Measurements from ENCODE around the gene PAQR5.
"Not testable (repeated sequence)": the region's sequence is repeated elsewhere in the genome, so short reads cannot be mapped to it uniquely, and the experiment has no call there.

Gene PAQR5

DNA sequence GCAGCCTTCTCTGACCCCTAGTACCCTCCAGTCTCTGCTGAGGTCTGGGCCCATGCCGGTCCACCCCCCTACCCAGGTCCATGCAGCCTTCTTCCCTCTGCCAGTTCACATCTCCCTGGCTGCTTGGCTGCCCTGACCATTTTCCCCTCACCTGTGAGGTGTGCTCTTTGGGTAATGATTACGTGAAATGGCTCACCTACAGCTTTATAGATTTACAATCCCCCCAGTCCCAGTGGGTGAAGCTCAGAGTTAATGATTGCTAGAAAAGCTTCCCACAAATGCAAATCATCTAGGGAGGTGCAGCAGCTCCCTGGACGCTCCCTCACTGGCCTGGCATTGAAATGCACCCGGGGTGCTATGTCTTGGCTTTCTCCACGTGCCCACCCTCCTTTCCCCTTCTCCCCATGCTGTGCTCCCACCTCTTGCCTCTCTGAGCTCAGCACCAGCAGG is 18.7 kb downstream of the PAQR5 start:
- DNase-seq = no peak

DNA sequence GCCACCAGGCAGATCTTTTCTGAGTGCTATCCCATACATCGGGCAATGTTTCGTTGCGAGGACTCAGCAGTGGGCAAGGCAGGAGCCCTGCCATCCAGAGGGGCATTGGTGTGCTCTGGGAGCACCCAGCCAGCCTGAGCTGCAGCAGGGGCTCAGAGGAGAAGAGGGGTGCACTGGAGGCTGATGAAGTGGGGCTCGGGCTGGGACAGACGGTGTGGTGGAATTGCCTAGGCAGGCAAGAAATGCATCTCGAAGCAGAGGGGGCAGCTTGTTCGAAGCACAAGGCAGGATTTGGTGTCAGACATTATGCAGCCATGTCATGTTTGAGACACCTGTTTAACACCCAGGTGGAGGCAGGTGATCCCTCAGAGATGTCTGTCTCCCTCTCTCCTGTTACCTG is 19.3 kb downstream of the PAQR5 start:
- no peak for DNase-seq

DNA sequence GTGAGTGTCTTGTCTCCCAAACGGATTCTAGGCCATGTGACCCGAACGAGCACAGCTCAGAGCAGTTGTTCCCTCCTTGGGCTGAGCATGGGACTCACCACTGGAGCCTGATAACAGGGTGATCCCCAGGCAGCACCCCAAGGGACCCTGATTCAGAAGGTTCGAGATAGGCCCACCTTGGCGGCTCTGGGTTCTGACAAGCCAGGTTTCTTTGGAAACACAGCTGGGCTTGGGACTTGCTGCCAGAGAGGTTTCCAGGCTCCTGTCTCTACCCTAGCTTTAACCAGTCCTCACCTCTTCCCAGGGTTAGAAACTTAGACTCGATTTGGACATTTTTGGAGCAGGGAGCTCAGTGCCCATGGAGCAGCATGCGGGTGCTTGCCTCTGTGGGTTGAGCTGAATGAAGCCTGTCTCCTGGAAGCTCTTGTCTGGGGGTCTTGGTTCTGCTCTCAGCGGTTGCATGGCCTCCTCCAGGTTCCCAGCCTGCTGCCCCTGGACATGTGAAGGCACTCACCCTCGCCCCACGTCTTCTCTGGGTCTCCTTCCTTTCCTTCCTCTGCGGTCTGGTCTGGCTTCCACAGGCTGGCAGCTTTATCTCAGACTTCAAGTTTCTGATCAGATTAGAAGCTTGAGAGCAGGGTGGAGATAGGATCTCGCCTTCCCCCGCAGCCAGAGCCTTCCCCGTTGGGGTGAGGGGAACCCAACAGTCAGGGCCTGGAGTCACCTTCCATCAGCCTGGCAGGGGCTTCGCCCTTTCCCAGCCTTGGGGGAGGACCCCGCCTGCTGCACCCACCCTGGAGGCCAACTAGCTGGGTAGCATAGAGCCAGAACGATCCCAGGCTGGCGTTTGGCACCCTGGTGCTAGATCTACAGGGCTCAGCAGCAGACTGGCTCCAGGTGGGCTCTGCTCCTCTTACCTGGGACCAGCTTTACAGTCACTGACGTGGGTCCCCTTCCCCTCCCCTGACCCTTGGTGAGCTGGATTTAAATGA is 21.0 kb downstream of the PAQR5 start:
- DNase-seq = no peak

DNA sequence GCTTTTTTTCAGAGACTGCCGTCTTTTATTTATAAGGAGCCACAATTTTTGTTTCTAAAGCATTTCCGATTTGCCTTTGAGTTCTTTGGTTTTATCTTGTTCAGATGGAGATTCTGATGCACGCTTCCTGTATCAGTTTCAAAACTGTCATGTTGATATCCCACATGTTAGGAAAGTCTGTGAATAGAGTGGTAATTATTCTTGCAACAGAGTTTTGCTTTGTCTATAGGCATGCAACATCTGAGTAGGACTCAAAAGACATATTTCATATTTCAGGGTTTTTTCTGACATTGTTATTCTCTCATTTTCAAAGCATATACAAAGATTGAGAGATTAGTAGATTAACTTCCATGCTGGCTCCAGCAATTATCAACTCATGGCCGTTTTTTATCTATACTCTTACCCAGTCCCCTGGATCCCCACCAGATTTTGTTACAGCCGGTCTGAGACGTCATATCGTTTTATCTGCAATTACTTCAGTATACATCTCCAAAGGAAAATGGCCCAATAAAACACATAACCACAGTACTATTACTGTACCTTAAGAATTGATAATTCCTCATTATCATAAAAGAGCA is 22.4 kb downstream of the PAQR5 start:
- DNase-seq = no peak

DNA sequence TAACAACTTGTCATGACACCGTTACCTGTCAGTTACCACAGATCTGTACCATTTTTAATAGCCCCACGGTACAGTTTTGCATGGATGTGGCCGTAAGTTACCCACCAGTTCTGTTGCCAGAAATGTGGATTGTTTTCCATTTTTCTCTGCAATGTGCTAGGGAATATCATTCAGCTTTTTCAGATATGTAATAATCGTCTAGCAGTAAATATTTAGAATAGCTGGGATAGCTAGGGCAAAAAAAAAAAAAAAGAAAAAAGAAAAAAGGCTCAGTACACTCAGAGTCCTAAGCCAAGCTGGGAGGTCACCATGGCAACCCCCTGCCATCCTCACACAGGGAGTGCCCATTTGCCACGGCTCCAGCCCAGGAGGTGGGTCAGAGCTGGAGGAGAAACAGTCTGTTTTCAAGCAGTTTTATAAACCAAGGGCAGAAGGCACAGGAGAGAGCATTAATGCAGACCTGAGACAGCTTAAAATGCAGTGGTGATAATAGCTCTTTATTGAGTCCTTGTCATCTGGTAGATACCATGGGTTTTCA is 25.2 kb downstream of the PAQR5 start:
- no peak for DNase-seq

DNA sequence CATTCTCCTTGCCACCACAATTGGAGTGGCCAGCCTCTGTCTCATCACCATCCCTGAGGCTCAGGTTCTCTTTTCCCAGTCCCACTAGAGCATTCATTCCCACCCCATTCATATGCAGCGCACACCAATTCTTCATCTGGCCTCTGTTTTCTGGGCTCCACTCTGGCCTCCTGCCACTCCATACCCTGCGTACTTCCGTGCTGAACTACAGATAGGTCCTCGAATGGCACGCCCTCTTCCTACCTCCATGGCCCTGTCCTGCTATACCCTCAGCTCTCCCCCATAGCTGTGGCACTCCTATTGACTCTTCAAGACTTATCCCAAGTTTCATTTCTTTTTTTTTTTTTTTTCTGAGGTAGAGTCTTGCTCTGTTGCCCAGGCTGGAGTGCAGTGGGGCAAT is 25.9 kb downstream of the PAQR5 start:
- DNase-seq = no peak

DNA sequence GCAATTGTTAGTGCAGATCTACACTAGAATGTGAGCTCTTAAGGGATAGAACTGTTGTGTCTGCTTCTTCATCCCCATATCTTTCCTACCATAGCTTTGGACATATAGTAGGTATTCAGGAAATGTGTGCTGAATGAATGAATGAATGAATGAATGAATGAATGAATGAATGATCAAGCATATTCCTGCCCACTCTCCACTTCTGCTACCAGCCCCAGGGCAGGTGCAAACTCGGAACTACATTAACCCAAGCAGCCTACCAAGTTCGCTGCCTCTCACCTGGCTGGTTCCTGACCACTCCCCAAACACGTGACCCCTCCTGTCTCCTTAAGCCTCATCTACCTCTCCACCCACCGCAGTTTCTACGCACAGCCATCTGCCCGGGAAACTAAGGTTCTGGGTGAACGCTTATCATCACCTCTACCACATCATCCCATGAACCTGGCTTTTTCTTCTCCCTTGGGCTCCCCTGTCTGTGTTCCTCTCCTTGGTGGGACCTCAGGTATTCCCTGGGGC is 26.8 kb downstream of the PAQR5 start:
- DNase-seq = no peak

DNA sequence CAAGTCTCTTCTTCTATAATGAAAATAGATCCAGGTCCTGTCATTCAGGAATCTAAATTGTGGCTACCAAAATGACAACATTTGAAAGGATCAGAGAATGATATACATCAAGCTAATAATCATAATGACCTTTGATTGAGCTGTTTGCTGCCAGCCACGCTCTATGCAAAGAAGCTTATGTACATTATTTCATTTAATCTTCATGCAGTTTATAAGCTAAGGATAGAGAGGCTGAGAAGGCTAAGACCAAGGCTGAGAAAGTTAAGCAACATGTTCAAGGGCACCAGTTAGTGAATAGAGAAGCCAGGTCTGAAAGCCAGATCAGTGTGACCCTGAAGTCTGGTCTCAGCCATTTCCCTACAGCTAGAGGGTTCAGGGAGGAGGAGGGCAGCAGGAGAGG is 29.4 kb downstream of the PAQR5 start:
- DNase-seq = no peak

DNA sequence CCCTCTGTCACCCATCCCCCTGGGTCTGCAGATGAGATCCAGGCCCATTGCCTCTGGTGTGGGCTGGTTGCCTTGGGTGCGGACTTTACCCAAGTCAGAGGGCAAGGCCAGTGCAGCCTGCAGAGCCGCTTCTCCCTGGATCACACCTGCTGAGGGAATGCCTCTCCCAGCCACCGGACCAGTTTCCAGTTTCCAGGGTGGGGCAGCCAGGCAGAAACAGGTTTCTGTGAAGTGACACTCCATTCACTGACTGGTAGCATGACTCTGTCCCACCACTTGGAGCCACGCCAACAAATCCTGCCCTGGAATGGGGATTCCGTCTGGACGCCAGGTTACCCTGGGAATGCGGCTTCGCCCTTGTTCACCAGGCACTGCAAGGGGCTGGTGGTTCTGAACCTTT is 30.0 kb downstream of the PAQR5 start:
- DNase-seq = no peak

DNA sequence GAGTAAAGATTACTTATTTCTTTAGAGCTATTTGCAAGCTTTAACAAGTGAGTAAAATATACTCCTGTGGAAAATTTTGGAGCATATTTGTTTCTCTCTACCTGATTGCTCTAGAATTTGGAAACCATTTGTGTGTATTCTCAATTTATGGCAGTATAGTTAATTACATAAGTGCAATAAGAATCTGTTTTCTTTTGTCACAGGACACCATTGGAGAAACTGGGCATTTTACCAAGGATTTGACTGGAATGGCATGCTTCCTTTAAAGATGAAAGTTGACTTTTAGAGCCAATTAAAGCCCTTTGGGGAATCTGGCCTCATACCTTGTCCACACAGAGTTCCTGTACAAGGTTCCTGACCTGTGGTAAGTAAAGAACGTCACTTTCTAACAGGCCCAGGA is 38.4 kb downstream of the PAQR5 start:
- no peak for DNase-seq

DNA sequence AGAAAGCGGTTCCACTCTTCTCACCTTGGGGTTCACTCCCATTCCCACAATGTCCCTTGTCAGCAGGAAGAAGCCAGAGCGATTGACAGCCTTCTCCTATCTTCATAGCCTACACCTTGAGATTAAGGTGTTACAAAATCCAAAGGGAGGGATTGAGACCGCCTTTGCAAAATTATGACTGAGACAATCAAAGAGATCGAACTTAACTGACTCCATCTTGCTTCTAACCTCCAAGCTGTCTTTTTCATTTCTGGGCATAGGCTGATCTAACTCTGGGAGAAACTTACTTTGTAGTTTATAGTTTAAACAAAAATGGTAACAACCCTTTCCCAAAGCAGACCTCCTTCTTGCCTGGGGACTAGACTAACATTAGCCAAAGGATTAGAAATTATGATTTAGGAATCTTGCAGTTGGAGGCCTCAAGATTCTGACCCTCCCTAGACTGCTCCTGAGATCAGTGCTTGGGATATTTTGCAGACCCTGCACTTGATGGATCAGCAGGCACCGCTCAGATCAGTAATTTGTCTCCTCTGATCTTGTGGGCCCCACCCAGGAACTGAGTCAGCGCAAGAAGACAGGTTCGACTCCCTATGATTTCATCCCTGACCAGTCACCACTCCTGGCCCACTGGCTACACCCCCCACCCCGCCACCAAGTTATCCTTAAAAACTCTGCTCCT is 40.0 kb downstream of the PAQR5 start:
- no peak for DNase-seq

DNA sequence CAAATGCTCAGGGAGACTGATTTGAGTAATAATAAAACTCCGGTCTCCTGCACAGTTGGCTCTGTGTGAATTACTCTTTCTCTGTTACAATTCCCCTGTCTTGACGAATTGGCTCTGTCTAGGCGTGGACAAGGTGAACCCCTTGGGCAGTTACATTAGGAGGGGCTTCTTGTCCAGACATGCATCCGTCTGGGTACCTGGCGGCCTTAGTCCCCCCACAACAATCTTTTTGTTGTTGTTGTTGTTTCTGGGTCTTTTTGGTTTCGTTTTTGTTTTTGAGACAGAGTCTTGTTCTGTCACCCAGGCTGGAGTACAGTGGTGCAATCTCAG is 40.5 kb downstream of the PAQR5 start:
- not testable (repeated sequence) for DNase-seq

DNA sequence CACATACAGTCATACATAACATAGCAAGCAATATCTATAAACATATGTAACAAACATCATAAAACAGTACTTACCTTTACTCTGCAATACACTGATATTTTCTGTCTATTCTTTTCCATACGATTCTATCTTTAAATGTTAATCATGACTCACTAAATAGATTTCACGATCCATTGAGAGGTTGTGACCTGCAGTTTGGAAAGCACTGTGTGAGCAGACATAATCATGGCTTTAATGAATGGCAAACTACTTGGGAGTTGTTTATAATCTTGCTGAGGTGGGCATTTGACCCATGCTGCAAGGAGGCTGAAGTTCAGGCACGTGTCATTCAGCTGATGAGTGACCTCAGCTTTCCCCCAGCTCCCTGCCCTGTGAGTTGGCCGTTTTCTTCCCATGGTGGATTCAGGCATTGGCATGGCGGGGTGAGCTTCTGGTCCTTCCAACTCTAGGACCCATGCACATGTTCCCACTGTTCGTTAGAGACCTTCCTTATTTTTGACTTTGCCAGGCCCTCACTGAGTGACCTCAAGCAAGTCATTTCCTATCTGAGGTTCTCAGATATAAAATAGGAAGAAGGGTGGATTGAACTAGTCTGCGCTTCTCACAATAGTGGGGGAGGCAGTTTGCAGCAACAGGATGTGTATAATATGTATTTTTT is 41.7 kb downstream of the PAQR5 start:
- DNase-seq = no peak

DNA sequence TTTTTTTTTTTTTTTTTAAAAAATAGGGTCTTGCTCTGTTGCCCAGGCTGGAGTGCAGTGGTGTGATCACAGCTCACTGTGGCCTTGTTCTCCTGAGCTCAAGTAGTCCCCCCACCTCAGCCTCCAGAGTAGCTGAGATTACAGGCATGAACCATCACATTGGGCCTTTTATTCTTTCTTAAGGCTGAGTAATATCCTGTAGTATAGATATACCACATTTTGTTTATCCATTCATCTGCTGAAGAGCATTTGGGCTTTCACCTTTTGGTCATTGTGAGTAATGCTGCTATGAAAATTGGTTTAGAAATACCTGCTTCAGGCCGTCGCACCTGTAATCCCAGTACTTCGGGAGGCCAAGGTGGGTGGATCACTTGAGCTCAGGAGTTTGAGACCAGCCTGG is 42.6 kb downstream of the PAQR5 start:
- no peak for DNase-seq

DNA sequence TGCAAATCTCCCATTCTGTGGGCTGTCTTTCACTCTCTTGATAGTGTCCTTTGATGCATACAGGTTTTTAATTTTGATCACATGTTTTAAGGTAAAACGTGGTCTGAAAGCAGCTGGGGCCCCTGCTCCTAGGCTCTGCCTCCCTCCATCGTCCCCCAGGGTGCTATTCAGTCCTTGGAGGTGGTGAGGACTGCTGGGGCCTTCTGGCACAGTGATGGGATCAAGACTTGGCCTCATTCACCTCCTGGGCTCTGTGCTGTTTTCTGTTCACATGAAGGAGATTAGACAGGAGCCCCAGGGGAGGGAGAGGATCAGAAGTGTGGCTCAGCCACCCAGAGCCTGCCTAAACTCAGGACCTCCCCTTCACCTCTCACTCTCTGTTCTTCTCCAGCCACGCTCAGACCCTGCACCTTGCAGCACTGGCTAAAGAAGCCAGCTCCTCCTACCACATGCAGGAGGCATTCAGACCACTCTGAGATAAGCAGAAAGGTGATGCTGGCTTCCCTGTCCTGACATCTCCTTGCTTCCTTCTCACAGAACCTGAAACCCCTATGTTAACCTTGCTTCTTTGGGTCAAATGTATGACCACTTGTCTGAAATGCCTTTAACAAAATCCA is 43.9 kb downstream of the PAQR5 start:
- DNase-seq = no peak

DNA sequence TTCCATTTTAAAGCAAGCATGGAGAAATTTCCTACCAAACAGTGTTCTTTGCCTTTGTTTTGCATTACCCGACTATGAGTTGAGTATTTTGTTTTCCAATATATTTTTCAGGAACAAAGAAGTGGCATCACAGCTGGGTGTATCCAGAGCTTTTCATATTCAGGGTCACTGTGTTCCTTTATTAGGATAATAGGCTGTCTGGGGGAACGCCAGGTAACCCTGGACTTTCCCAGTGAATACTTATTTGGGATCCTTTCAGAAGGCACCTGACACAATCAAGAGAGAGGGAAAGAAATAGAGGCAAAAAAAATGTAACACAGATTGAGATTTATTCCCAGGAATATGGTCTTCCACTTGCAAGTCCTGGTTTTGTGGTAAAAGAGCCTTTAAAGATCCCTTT is 44.4 kb downstream of the PAQR5 start:
- DNase-seq = no peak

DNA sequence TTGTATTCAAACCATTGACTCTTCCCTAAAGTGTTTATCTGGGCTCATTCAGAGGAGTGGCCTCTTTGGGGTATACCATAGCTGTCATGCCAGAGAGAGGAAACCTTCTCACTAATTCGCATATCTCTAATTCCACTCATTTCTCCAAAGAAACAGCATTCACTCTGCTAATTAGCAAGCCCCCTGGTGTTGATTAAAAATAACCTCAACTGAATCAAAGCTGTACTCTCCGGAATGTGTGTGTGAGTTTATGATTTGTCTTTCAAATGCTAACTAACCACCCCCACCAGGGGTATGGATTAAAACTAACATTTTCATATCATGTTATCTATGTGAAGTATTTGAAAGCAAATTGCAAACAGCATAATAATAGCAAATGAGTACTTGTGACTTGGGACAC is 45.5 kb downstream of the PAQR5 start:
- no peak for DNase-seq

DNA sequence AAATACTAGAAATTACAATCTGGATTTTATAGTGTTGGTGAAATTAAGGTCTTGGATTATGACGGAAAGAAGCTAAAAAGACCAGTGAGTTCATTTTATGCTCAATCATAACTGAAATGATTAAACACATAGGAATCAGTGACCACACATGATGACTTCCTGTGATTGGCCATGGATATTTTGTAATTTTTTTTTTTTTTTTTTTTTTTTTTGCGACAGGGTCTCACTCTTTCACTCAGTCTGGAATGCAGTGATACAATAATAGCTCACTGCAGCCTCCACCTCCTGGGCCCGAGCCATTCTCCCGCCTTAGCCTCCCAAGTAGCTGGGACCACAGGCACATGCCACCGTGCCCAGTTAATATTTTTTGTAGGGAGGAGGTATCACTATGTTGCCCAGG is 47.4 kb downstream of the PAQR5 start:
- no peak for DNase-seq

DNA sequence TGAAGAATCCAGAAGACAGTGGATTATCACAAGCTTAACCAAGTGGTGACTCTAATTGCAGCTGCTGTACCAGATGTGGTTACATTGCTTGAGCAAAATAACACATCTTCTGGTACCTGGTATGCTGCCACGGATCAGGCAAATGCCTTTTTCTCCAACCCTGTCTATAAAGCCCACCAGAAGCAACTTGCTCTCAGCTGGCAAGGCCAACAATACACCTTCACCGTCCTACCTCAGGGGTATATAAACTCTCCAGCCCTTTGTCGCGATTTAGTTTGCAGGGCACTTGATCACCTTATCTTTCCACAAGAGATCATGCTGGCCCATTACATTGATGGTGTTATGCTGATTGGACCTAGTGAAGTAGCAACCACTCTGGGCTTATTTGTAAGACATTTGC is 52.6 kb downstream of the PAQR5 start:
- no peak for DNase-seq

DNA sequence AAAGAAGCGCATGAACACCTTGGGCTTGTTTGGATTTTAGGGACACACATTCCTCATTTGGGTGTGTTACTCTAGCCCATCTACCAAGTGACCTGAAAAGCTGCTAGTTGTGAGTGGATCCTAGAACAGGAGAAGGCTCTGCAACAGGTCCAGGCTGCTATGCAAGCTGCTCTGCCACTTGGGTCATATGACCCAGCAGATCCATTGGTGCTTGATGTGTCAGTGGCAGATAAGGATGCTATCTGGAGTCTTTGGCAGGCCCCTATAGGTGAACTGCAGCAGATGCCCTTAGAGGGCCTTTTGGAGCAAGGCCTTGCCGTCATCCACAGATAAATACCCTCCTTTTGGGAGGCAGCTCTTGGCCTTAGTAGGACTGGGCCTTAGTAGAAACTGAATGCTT is 53.2 kb downstream of the PAQR5 start:
- DNase-seq = no peak

DNA sequence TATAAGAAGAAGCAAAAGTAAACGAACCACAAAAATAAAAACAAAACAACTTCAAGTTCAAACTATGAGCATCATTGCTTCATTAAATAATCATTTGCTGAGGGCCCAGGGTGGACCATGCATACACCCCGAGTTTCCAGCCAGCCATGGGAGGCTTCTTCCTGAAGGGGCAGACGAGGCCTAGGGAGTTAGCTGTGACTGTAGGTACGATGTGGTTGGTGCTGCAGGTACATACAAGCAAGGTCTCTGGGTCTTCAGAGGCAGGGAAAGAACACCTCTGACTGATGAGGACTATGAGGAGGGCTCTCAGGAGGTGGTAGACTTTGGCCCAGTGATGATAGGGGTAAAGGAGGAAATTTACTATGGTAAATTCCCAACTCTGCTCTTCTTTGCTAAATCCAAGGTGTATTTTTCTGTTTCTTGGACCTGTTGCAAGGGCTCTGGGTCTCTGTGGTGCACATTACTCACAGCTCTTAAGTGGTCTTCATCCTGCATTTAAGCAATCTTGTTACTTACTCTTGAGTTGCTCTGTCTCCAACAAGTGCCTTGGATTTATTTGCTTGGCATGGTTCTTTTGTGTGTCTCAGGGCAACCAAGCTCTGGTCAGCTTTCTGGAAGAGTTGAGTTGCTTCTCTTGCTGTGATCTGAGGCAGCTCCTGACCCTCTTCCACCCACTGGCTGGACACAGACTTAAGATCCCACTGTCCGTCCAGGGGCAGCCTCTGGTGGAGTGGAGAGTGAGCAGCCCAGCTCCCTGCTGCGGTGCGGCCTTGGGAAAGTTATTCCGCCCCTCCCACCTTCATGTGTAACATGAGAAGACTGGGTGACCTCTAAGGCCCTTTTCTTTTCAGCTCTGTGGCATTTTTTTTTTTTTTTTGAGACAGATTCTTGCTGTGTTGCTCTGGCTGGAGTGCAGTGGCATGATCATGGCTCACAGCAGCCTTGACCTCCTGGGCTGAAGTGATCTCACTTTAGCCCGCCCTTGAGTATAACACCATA is 59.4 kb downstream of the PAQR5 start:
- DNase-seq = no peak
